Posterior cingulate gyrus (tissue), 11 donors: Measurements from ENCODE around the gene TMEM184C.

Source experiments
- DNase-seq, 10 donors: peaks; one replicate each; pipeline versions ENCODE4 v3.0.0 to v3.0.0-alpha.2; 2020 to 2021; ENCODE audit warnings: mixed read lengths in 3 of 10
- intact Hi-C: fragments of 100-400 bp; cut with DNase I; formaldehyde crosslinking; loops from one replicate; pipeline ENCODE4 v1.15.1; 2023

The TMEM184C gene

GRCh38 chr4:147709999-147710398 is 92.8 kb downstream of the TMEM184C start:
- DNase-seq = no peak
- intact Hi-C loops = no loop called here

DNA sequence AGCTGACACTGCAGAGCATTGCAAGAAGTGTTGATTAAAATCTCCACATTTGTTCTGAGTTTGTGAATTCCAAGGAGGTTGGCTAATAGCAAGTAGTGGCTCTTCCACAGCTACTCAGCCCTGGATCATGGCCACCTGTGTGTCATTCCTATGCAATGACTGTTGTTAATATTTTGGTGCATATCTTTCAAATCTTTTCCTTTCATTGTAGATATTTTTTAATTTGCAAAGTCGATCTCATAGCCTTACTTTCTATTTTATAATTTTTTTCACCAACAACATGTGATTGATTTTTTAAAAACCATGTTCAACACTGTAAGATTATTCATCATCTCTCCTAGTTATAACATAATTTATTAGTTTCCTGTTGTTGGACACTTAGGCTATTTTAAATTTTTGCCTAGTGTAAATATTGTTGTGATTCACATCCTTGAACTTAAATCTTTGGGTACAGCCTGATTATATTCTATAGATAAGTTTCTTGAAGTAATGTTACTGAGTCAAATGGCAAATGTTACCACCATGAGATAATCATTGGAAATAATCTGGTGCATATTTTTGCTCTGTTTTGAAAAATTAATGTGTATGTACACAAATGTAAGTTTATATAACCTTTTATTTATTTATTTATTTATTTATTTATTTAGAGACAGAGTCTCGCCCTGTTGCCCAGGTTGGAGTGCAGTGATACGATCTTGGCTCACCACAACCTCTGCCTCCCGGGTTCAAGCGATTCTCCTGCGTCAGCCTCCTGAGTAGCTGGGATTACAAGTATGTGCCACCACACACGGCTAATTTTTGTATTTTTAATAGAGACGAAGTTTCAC is 97.6 kb downstream of the TMEM184C start:
- intact Hi-C loops = no loop called here
- DNase-seq = no peak

DNA sequence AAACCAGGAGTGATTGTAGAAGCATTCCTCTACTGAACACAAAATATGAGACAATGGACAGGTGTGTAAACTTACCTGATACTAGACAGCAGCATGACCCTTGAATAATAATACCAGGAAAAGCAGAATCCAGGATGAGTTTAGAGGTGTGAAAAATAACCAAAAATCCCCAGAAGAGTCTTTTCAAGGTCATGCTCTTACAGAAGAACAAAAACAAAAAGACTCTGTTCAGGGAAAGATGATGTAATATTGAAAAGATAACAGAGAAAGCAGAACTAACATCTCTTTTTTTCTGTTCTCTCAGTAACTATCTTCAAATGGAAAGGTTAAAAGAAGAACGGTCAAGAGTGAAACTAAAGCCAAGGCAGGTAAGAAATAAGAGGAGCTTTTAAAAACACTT is 100.7 kb downstream of the TMEM184C start:
- intact Hi-C loops = no loop called here

More for the DNA sequence above, 100.7 kb downstream of the TMEM184C start:
- no peak for DNase-seq
